ENCODE data around the gene COIL.

Gene COIL

GRCh38 chr17:56933868-56934267 is 27.0 kb downstream of the COIL start:
- DNase-seq, result no peak

GRCh38 chr17:56933151-56933745 is 27.6 kb downstream of the COIL start:
- DNase-seq, result no peak

GRCh38 chr17:56930739-56931337 is 30.0 kb downstream of the COIL start:
- no peak for DNase-seq

GRCh38 chr17:56929362-56929969 is 31.4 kb downstream of the COIL start:
- DNase-seq, result no peak

GRCh38 chr17:56928586-56928985 is 32.3 kb downstream of the COIL start:
- no peak for DNase-seq

- DNase-seq, result no peak
Measured at GRCh38 chr17:56926704-56927103, 34.1 kb downstream of the COIL start.

- DNase-seq, result no peak
Measured at GRCh38 chr17:56926270-56926669, 34.6 kb downstream of the COIL start.

GRCh38 chr17:56925088-56925487 is 35.8 kb downstream of the COIL start:
- no peak for DNase-seq

- no peak for DNase-seq
Measured at GRCh38 chr17:56919717-56920116, 41.1 kb downstream of the COIL start.

GRCh38 chr17:56918916-56919315 is 41.9 kb downstream of the COIL start:
- no peak for DNase-seq

GRCh38 chr17:56917559-56918296 is 43.1 kb downstream of the COIL start:
- no peak for DNase-seq

- DNase-seq, result no peak
Measured at GRCh38 chr17:56914581-56915273, 46.1 kb downstream of the COIL start.

- peak; percentile 71 for DNase-seq
Measured at GRCh38 chr17:56913867-56914580, 46.8 kb downstream of the COIL start, which contains the start of gene TRIM25. Gene TRIM25 (minus strand): TSS chr17:56914049. CDS start chr17:56913988, 61 bp downstream.

GRCh38 chr17:56913353-56913866 is 47.4 kb downstream of the COIL start:
- no peak for DNase-seq

GRCh38 chr17:56913000-56913311 is 47.9 kb downstream of the COIL start:
- DNase-seq, result no peak

GRCh38 chr17:56912105-56912999 is 48.5 kb downstream of the COIL start:
- no peak for DNase-seq

- no peak for DNase-seq
Measured at GRCh38 chr17:56910509-56911235, 50.2 kb downstream of the COIL start.

GRCh38 chr17:56909742-56910508 is 50.9 kb downstream of the COIL start:
- no peak for DNase-seq

GRCh38 chr17:56908001-56908542 is 52.8 kb downstream of the COIL start:
- no peak for DNase-seq

- no peak for DNase-seq
Measured at GRCh38 chr17:56903560-56903959, 57.3 kb downstream of the COIL start.
